Activated T-cell treated with anti-CD3 and anti-CD28 coated beads, Interleukin-2, amount 50 U/mL, for 1 hour (primary cell): Measurements from ENCODE around the gene RNASEL.

ENCODE experiments used
- DNase-seq: peaks from one replicate; pipeline ENCODE4 v3.0.0-alpha.2; 2020

RNASEL gene

DNA sequence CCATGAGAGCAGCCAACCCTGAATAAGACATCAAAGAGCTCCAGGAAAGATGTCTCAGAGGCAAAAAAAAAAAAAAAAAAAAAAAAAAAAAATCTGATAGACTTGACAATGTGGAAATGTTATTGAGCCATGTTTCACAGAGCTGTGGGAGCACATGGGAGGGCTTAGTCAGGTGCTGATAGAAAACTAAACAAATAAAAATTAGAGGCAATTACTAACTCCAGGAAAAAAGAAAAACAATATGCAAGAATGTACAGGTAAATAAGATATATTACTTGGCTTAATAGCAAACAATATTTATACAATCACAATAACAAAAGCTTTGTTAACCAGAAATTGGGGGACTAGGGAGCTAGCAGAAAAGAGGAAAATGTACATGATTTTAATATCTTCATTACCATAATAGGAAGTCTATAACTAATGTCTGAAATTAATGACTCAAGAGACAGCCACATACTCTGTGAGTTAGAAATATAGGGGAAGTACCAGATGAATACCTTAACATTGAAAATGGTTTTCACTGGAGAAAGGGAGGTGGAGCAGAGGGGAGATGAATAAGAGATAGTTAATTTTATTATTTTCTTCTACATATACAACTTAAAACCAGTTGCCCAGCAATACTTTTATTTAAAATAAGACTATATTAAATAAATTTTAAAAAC lies 32.0 kb upstream of the RNASEL start:
- no peak for DNase-seq

DNA sequence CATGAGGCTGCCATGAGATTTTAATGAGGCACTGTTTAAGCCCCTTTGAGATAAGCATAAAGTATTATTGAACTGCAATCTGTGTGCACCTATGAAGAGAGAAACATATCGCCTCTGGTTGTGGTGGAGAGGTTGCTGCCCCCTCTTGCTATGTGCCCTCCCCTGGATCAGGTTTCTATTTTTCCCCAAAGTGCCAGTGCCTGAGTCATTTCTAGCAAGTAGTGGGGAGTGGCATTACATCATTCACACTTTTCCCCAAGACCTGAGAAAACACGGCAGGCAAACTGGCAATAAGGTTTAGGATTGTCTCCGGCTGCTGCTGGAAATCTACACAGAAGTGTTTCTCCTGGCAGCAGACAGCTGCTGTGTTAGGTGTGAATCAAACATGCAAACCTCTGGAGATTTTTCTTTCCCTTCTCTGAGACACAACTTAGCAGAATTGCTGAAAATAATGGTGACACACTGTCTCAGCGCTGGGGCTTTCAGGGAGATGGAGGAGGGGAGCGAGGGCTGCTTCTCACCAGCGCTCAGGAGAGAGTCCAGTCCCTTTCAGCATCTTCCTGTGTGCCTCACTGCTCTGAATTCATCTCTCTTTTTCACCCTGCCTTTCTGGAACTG lies 28.8 kb upstream of the RNASEL start:
- DNase-seq = no peak

DNA sequence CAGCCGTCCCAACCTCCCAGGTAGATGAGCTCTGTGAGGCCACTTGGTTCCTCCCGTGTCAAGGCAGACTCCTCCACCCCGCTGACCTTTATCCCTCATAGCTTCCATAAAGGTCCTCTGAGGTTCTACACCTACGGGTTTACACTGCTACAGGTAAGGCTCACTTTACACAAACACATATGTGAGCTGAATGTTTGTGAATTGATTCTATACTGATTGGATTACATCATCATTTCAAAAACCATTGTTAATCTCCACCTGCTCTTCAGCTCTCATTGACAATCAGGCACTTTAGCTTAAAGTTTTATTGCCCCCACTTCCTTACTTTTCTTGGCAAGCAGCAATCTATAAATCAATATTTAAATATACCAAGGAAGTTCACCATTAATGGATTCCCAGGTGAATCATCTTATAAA lies 28.0 kb upstream of the RNASEL start:
- DNase-seq = no peak

DNA sequence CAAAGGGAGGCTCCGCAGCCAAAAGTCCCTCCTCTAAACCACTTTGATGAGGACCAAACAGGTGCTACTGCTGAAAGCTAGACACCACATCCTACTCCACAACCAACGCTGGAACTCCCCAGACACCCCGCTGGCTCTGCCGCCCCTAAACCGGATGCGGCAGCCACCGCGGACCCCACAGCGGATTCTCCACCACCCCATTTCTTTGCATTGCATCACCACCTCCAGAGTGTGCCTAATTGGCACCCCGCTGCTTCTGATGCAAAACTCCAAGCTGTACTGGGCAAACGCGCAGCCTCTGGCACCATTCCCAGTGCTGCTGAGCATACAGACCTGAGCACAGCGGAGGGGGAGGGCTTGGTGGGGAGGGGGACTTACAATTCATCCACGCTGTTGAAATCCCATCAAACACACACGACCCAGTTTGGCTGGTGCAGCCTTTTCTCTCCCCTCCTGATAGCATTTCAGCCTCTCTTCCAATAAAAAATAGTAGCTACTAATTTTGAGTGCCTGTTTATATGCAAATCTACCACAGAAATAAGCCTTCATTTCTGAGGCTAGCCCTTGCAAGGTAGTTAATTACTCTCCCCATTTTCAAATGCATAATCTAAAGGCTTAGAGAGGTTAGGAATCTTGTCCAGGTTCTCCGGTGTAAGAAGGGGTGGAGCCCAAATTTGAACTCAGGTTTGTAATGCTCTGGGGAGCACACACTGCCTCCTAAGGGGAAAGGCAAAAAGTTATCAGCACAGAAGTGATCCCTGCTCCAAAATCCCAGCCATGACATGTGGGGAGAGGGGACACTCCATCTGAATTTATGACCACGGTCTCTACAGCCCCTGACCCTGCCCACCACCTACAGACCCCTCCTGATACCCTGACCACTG lies 27.3 kb upstream of the RNASEL start:
- DNase-seq = peak; percentile 80

DNA sequence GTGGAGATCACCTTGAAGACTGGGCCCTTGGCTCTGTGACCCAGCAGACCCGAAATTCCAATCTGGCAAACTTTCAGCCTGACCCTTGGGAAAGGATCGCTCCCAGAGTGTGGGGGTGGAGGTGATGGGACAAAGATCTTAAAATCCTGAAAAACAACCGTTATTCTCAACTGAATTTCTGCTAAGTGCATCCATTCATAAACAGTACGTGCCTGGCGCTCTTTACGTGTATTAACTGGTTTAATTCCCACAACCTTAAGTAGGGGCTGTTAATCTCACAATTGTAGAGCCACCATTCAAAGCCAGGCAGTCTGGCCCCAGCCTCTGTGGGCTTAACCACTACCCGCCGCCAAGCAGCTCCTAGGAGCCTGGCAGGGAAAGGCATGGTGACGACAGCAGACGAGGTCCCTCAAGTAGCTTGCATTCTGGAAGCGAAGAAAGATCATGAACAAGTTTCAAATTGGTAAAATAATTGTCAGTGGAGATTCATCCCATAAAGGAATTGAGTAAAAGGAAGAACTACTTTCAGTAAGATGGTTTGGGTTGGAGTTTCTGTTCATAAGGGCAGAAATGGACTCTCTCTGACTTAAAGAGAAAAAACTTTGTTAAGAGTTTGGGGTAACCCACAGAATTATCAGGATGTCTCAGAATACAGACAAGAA lies 26.5 kb upstream of the RNASEL start:
- peak; percentile 55 for DNase-seq

DNA sequence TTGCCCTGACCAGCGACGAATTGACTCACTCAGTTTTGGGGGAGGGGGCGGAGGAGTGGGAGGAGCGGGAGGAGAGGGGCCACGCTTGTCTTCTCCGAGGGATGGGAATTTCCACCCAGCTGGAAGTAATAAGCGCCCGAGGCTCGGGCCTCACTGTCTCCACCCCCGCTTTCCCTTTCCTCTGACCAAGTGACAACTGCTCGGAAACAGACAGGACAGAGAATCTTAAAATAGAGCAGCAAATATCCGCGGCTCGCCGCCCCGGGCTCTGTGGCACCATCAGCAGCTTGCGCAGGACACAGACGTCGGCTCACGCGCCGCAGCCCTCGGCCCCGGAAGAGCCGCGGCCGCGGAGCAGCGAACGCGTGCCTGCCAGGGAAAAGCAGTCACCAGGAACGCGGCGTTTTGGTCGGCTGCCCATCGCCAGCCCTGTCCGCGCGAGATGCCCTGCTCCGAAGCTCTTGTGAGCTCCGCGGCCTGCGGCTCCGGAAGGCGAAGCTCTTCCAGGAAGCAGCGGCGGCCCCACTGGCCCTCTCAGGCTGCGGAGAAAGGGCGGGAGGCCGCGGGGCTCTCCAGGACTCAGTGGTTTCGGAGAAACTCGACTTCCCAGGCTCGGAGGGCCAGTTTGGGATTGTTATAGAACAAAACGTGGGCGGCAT lies 25.9 kb upstream of the RNASEL start:
- DNase-seq = peak; percentile 57

DNA sequence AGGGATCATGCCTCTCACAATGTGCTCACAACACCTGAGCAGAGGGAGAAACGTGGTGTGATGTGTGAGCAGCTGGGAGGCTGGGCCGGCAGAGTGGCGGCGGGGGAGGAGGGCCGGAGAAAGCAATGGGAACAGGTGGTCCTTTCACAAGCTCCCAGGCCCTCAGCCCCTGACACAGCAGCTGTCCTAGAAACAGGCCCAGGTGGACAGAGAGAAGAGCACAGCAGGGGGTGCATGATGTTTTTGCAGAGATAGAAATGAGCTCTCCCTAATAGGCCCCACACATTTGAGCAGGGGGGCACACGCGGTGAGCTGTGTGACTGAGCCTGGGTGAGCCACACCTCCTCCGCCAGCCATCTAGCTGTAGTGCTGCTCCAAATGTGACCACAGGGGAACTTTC lies 22.7 kb upstream of the RNASEL start:
- DNase-seq = no peak

DNA sequence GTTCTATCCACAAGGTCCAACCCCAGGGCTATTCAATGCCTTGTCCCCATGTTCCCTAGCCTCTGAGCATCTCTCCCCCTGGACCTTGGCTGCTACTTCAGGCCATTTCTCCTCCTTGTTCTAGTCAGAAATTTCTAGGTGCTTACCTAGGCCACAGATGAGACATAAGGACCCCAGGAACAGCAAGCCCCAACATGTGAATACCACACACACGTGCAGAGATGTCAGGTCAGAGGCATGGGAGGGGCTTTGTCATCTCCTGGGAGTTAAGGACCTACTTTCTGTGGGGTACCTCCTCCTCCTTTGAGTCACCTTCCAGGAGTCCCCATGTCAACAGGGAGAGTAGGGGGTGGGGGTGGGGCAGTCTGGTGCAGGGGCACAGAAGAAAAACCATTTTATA lies 22.3 kb upstream of the RNASEL start:
- no peak for DNase-seq

DNA sequence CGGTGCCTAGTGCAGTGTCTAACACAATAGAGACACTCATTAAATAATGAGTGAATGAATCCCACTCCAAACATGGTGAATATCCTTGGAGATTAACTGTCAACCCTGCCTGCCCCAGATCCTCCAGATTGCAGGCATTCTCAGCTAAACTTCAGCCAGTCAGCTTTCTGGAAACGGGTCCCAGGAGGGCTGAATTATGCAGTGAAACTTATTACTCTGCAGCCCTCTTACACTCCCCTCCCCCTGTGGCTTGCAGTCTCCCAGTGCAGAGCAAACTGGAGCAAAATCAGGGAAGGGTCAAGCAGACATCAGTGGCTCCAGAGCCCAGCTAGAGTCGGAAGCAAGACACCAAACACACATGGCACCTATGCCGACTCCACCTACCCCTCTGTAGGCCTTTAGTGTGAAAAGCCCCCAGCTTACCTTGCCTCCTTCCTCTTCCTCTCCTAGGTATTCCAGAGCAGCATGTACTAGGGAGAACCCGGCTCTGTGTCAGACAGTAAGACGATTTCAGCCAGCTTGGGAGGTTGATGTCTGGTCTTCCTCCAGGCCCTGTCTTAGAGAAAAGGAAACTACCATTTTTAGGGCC lies 21.6 kb upstream of the RNASEL start:
- DNase-seq = no peak

DNA sequence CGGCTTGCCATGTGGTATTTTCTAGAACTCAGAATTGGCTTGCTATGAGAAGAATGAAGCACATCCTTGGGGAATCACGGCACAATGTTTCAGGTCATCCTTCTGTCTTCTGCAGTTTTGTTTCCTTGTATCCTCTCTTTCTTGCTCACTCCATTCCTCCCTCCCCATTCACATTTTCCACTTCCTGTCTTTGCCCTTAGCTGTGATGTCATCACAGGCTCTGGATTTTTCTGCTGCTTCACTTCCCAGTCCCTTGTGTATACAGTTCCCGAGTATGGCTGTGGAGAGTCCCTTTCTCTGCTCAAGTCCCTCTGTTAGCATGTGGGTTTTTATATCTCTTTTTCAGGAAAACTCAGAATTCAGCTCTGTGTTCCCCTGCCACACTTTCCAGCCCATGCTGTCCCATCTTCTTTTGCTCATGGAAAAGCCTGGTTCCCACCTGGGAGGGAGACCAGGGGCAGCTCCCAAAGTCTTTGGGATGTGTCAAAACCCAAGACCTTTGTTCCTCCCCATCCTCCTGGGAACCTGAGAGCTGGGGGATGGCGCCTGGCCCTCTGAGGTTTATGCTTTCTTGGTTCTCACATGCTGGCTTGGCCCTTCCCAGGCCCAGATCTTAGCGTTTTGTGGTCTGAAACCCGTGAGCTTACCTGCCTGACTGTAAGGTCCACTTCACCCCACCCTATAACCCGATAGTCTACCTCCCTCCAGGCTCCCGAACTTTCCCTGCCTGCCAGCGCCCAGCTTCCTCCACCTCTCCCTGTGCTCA lies 20.0 kb upstream of the RNASEL start:
- no peak for DNase-seq

DNA sequence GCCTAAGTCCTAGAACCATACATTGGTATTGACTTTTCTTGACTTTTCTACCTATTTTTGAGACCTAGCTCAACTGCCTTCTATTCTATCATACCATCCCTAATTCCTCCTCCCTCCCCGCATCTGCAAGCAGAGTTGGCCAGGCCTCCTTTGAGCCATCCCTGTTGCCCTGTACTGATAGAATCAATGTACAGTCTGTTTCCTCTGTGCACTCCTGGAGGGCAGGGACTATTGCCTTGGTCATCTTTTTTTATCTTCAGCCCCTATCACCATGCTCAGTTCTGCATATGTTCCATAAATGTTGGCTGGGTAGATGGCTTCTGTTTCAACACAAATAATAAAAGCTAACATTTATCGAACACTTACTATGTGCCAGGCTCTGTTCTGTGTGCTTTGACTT lies 19.2 kb upstream of the RNASEL start:
- no peak for DNase-seq

DNA sequence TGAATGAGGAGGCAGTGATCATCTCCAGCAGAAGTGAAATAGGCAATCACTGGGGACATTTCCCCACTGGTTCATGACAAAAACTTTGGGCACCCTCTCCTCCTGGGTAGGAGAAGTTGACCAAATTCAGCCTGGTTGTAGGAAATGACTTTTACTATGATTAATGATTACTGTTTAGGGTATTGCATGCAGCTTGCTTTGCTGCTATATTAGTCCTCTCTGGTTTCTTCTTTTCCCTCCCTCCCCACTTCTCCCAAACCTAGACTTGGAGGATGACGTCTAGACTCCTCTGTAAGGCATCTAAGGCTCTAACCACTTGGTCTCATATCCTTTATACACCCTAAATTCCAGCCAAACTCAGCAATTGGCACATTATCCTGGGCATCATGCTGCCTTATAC lies 18.5 kb upstream of the RNASEL start:
- DNase-seq = no peak

DNA sequence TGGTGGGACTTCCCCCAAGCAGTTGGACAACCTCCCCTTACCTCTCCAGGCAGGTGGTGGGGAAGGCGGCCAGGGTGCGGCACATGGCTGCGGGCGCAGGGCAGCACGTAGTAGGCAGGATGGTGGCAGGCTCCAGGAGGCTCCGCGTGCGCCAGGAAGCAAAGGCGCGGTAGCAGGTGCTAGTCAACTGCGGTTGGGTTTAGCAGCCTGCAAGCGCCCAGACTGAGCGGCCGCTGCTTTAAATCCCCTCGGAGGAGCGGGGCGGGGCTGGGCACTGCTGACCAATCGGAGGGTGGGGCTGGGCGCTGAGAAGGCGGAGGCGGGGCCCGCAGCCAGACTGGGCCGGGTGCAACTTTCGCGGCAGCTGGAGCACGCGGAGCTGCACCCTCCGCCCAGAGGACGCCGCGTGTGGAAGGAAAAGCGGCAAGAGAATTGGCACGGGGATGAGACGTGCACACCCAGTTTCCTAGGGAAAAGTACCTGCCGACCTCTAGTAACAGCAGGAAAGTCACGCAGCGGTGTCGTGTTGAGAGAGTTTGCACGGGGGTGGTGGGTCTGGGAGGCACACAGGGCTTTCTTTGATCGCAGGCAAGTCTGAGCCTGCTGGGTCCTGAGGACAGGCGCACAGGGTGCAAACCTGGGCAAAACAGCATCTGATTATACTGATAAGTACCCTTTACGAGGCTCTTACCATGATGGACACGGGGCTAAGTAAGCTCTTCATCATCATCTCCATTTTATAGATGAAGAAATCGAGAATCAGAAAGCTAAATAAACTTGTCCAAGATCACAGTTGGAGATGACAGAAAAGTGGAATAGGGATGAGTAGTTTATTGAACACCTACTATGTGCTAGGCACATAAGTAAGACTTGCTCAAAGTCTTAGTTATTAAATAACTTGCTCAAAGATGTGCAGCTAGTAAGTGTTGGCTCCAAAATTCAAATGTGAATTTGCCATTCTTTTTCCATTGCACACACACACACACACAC lies 15.4 kb upstream of the RNASEL start, which contains the start of gene RGS16:
RGS16 (minus strand) TSS at position 215 of the 990 bp plus-strand sequence; CDS start at position 85, 130 bp downstream.
- peak; percentile 90 for DNase-seq

DNA sequence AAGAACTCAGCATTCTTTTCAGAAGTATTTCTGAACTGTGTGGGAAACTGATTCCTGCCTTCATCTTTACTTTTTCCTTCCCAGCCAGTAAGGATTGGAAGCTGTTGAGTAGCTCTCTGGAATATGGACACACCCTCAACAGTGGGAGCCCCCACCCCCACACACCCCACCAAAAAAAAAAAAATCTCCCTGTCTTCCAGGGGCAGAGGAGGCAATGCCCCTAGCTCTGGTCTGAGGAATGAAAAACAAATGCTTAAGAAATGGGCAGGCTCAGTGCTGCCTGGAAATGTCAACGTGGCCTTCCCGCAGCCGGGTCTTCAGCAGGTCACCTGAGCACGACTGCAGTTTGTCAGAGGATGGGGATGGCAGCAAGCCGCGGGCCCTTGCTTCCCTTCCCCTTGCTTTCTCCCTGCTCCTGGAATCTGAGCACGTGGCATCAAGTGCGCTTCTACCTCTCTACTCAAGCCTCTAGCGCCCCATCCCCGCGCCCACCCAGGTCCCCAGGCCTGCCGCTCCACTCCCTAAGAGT lies 14.7 kb upstream of the RNASEL start:
- no peak for DNase-seq

DNA sequence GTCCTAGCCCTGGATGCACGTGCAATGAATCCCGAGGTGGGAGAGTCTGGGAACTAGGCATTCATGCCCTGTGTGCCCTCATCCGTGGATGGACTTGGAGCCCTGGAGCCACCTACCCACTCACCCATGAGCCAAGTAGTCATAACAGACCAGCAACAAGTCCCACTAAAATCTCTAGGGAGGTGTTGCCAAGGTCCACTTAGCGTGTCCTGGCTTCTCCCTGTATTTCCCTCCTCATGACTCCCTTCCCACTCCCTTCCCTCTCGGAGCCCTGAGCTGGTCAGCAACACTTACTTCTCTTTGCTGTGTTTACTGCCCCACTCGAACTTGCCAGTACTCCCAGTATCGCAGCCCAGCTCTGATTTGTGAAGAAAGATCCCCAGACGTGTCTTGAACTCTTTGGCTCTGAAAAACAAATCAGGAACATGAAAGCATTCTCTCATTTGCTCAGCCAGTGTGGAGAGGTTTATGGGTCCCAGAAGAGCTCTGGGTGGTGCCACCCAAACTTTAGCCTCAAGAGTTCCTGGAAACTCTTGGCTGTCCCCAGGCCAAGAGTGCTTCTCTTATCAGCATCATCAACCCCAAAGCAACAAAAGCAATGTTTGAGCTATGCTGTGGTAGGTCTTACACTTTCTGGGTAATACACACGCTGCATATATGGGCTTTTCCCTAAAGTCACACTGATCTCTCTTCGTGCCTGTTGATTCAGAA lies 14.0 kb upstream of the RNASEL start:
- DNase-seq = no peak

DNA sequence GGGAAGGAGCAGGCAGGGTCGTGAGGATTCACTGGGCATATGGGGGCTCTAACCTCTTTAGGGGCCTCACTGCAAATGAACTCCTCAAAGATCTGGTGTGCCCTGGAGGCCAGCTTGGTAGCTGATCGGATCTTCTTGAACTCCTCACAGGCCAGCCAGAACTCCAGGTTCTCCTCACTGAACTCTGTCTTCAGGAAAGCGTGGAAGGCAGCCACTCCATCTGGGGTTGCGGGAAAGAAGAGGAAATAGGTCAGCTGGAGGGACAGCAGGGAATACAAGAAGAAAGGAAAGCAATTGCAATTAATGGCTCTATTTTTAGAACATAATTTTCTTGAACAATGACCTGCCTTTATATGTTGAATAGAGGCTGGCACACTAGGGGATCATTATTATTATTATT lies 12.9 kb upstream of the RNASEL start:
- no peak for DNase-seq

DNA sequence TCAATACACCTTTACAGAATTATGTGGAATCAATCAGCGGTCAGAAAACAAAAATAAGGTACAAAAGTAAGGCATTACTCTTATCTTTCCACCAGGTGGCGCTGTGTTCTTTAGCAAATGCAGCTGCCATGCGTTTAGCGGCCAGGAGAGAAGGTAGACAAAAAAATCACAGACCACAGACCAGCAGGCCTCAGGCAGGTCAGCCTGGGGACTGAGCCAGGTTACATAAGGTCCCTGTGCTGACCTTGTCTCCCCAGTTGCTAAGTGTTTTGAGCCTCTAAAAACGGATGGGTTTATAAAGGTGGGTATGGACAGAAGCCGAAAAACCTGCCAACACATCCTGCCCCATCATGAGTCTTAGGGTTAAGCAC lies 12.3 kb upstream of the RNASEL start:
- peak; percentile 64 for DNase-seq

DNA sequence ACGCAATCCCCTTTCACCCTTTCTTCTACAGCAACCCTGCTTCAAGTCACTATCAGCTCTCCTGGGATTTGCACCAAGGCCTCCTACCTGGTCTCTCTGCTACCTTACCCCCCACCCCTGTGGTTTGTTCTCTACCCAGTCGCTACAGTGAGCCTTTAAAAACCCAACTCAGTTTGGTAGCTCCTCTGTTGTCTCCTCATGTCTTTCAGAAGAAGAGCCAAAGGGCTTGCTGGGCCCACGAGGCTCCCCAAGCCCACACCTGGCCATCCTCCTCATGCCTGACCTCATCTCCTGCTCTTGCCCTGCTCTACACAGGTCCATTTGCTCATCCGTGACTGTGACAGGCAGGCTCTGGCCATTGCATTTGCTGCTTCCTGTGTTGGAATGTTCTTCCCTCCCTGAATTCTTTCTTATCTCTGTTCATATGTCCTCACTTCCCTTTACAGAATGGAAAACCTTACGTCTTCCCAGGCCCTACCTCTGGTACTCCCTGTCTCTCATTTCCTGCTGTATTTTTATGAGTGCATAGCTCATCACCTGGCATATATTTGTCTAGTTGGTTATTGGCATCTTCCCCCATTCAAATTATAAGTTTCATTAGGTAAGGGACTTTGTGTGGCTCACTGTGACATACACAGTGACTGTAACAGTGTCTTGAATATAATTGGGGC lies 11.8 kb upstream of the RNASEL start:
- no peak for DNase-seq
